Natural killer cell (primary cell): ENCODE data around the gene SET. TPM values are rescaled to one million over a fixed set of nuclear protein-coding genes. Genes with fewer than 3 reads are reported as not detected.

Source experiments
- ATAC-seq, 3 donors: fragments of 150-1000 bp in 2 of 3; fragments of 200-7000 bp in 1 of 3; cut with Tn5 transposase; 1 replicate in 1 of 3; 2 replicates in 2 of 3; pipeline ENCODE4 v1.10.0; 2021; ENCODE audit warnings: mild to moderate bottlenecking in 2 of 3, moderate library complexity in 2 of 3
- DNase-seq, 2 donors: peaks; one replicate each; pipeline versions ENCODE4 v3.0.0 to v3.0.0-alpha.2; 2013 to 2021; ENCODE audit warnings: mixed read lengths in 1 of 2
- H3K27ac ChIP-seq: one replicate; pipeline ENCODE4 v1.5.1; 2013; ENCODE audit warnings: mild to moderate bottlenecking, low read length
- H3K27me3 ChIP-seq: one replicate; pipeline ENCODE4 v1.6.1; 2013; ENCODE audit warnings: low read length; ENCODE audit not compliant: control insufficient read depth, insufficient read depth
- H3K36me3 ChIP-seq: one replicate; pipeline ENCODE4 v1.6.1; 2013; ENCODE audit warnings: low read length; ENCODE audit not compliant: control insufficient read depth, insufficient read depth
- H3K4me1 ChIP-seq: one replicate; pipeline ENCODE4 v1.6.1; 2013; ENCODE audit warnings: low read length; ENCODE audit not compliant: control insufficient read depth, insufficient read depth
- H3K4me3 ChIP-seq: one replicate; pipeline ENCODE4 v1.5.1; 2013; ENCODE audit warnings: low read length
- H3K9me3 ChIP-seq: one replicate; pipeline ENCODE4 v1.6.1; 2013; ENCODE audit warnings: low read length; ENCODE audit not compliant: control insufficient read depth, insufficient read depth
- H3K27ac Mint-ChIP-seq, 2 donors: one replicate each; pipeline ENCODE4 v1.8.0; 2022; ENCODE audit warnings: mild to moderate bottlenecking in 2 of 2, mixed read lengths in 2 of 2, moderate library complexity in 1 of 2
- H3K27me3 Mint-ChIP-seq, 2 donors: one replicate each; pipeline ENCODE4 v1.8.0; 2022; ENCODE audit warnings: low read depth in 2 of 2, mixed read lengths in 2 of 2
- H3K36me3 Mint-ChIP-seq: one replicate; pipeline ENCODE4 v1.8.0; 2022; ENCODE audit warnings: mixed read lengths
- H3K4me1 Mint-ChIP-seq, 2 donors: one replicate each; pipeline ENCODE4 v1.8.0; 2022; ENCODE audit warnings: mixed read lengths in 2 of 2
- H3K4me3 Mint-ChIP-seq: one replicate; pipeline ENCODE4 v1.8.0; 2022; ENCODE audit warnings: mild to moderate bottlenecking, moderate library complexity, mixed read lengths
- H3K9me3 Mint-ChIP-seq, 2 donors: one replicate each; pipeline ENCODE4 v1.8.0; 2022; ENCODE audit warnings: mixed read lengths in 2 of 2
- CTCF ChIP-seq: fragments of 200-600 bp; IDR thresholded peaks from one replicate; pipeline ENCODE4 v1.8.0; 2022; ENCODE audit warnings: antibody characterized with exemption
- WGBS: methylation state at CpG from one replicate; pipeline ENCODE4 v1.1.7; 2013; ENCODE audit warnings: missing lambda C conversion rate; ENCODE audit not compliant: insufficient coverage; 5-methylcytosine and 5-hydroxymethylcytosine counted together
- intact Hi-C: fragments of 100-400 bp; cut with micrococcal nuclease; formaldehyde crosslinking; loops from one replicate; pipeline ENCODE4 v1.14.2; 2022
- total RNA-seq, 4 donors: library from RNA; stranded (reverse); fragments of 120-200 nt in 1 of 4; gene quantifications; one replicate each; pipeline versions ENCODE4 v1.2.3 to v1.2.4, GENCODE V29; 2013 to 2022

Gene SET
- total RNA-seq, 3 donors from 2014 or later (not counting 1 experiment from before 2014, with no cell fraction given), result 331 to 341 (median 334) TPM

GRCh38 chr9:128677794-128678193, 11.2 kb upstream of the SET start:
- peaks cover 6% of the 10 kb centered on the region for H3K4me1 ChIP-seq
- no peaks in the 10 kb centered on the region for H3K36me3 ChIP-seq
- H3K36me3 Mint-ChIP-seq, result no peaks in the 10 kb centered on the region
- H3K9me3 Mint-ChIP-seq, result no peaks in the 10 kb centered on the region
- 95% methylated on average over 9 of the region's 10 CpGs for WGBS
- TF ChIP-seq CTCF, result no peak
- no peak overlapping the region for H3K27ac Mint-ChIP-seq
- H3K4me3 Mint-ChIP-seq, result no peak overlapping the region
- DNase-seq (no peak), ATAC-seq (no peak)
- H3K27me3 ChIP-seq, result no peaks in the 10 kb centered on the region
- no peaks in the 10 kb centered on the region for H3K27me3 Mint-ChIP-seq
- no peaks in the 10 kb centered on the region for H3K9me3 ChIP-seq
- H3K4me3 ChIP-seq, result no peak overlapping the region
- intact Hi-C loops, result no loop called here
- no peaks in the 10 kb centered on the region for H3K4me1 Mint-ChIP-seq
- no peak overlapping the region for H3K27ac ChIP-seq

- 2% methylated on average over 17 of the region's 21 CpGs for WGBS
- Histone ChIP-seq H3K4me1 (peaks cover 62% of the 10 kb centered on the region), H3K27me3 (no peaks in the 10 kb centered on the region), H3K4me3 (peak overlapping the region; percentile 80), H3K9me3 (no peaks in the 10 kb centered on the region), H3K27ac (peak overlapping the region; percentile 92), H3K36me3 (no peaks in the 10 kb centered on the region)
- ATAC-seq (peak; percentile 48 to 66 (median 64)), DNase-seq (peak; percentile 53 to 63)
- H3K4me3 Mint-ChIP-seq, result peak overlapping the region; percentile 94
- no peaks in the 10 kb centered on the region for H3K36me3 Mint-ChIP-seq
- intact Hi-C loops, result no loop called here
- peak overlapping the region; percentile 96 to 99 for H3K27ac Mint-ChIP-seq
- H3K27me3 Mint-ChIP-seq, result no peaks in the 10 kb centered on the region
- H3K9me3 Mint-ChIP-seq, result no peaks in the 10 kb centered on the region
- TF ChIP-seq CTCF, result no peak
- H3K4me1 Mint-ChIP-seq, result peaks cover 42 to 51% of the 10 kb centered on the region in 2 donors
Observed at GRCh38 chr9:128683340-128684064, 5.5 kb upstream of the SET start.

GRCh38 chr9:128684065-128684324, 5.0 kb upstream of the SET start:
- peaks cover 44 to 51% of the 10 kb centered on the region in 2 donors for H3K4me1 Mint-ChIP-seq
- DNase-seq (no peak), ATAC-seq (no peak)
- H3K27ac Mint-ChIP-seq, result peak overlapping the region; percentile 96 to 99
- Histone ChIP-seq H3K4me3 (peak overlapping the region; percentile 80), H3K9me3 (no peaks in the 10 kb centered on the region), H3K4me1 (peaks cover 64% of the 10 kb centered on the region), H3K27me3 (no peaks in the 10 kb centered on the region), H3K36me3 (no peaks in the 10 kb centered on the region), H3K27ac (peak overlapping the region; percentile 92)
- 0% methylated on average over 2 of the region's 3 CpGs for WGBS
- intact Hi-C loops, result no loop called here
- peak overlapping the region; percentile 94 for H3K4me3 Mint-ChIP-seq
- no peaks in the 10 kb centered on the region for H3K36me3 Mint-ChIP-seq
- TF ChIP-seq CTCF, result no peak
- H3K27me3 Mint-ChIP-seq, result no peaks in the 10 kb centered on the region
- no peaks in the 10 kb centered on the region for H3K9me3 Mint-ChIP-seq
